ENCODE measurements around the gene GDE1.
"Not testable (repeated sequence)": the region's sequence is repeated elsewhere in the genome, so short reads cannot be mapped to it uniquely, and the experiment has no call there.

The GDE1 gene

GRCh38 chr16:19521471-19522396, at the start of gene GDE1:
Gene GDE1 (minus strand): TSS chr16:19522098. CDS start chr16:19521964, 134 bp downstream.
- peak; percentile 72 to 86 (median 82) for DNase-seq (ENCODE audit: low read depth in 2 of 3, low spot score in 2 of 3)

GRCh38 chr16:19567560-19567959, 45.7 kb upstream of the GDE1 start:
- no peak for DNase-seq (ENCODE audit: low read depth in 2 of 3, low spot score in 2 of 3)

GRCh38 chr16:19566362-19566761, 44.5 kb upstream of the GDE1 start:
- no peak for DNase-seq (ENCODE audit: low read depth in 2 of 3, low spot score in 2 of 3)

GRCh38 chr16:19563377-19563776, 41.5 kb upstream of the GDE1 start:
- DNase-seq (ENCODE audit: low read depth in 2 of 3, low spot score in 2 of 3): no peak

DNA sequence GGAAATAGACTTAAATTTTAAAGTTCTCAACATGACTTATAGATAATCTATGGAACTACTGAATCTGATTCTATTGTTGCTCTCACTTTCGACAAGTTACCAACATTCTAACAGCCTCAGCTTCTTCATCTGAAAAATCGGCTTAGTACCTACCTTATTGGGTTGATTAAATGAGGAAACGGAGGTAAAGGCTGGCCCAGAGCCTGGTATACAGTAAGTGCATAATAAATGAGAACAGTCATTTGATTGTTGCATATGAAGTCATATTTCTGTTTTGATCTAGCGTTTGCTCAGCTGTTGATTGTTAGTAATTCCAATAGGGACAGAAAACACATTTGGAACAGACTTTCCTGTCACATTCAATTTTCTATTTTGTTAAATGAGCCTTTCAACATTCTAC, 38.2 kb upstream of the GDE1 start:
- DNase-seq (ENCODE audit: low read depth in 2 of 3, low spot score in 2 of 3): no peak

- no peak for DNase-seq (ENCODE audit: low read depth in 2 of 3, low spot score in 2 of 3)
Measured at GRCh38 chr16:19559242-19559910, 37.5 kb upstream of the GDE1 start.

DNA sequence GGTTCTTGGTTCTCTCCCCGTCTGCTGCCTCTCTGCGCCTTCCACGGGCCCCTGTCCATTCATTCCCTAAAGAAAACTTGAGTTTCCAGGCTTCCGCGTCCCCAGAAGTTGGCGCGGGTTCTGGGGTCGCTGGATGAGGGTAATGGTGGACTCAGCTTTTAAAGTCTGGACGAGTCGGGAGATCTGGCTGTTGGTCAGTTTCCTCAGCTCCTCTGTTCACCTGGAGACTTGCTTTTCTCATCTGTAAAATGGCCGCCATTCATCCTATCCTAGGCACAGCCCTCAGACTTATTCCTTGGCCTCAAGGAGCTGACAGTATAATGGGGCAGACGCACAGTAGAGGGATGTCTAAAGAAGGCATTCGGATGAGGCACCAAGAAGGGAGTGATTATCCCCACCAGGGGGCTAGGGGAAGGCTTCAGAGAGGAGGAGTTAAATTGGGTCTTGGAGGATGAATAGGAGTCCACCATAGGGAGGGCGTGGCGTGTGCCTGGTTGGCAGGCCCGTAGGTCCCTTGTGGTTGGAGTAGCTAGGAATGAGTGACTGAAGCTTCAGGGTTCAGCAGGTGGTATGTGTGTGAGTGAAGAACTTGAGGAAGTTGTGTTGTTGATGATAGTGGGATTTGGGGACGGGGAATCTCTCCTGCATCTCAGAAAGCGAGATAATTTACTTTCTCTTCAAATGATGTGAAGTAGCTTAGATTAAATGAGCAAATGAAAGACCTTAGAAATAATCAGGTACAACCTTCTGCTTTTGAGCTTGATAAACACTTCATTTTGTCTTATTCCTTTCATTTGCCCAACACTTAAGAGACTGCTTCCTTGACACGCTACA, 34.3 kb upstream of the GDE1 start:
- no peak for DNase-seq (ENCODE audit: low read depth in 2 of 3, low spot score in 2 of 3)

- DNase-seq (ENCODE audit: low read depth in 2 of 3, low spot score in 2 of 3): peak; percentile 81 to 93 (median 83)
Measured at GRCh38 chr16:19555186-19555937, 33.5 kb upstream of the GDE1 start, which contains the start of gene VPS35L. Gene VPS35L (plus strand): TSS chr16:19555703. CDS start chr16:19555730, 27 bp downstream.

DNA sequence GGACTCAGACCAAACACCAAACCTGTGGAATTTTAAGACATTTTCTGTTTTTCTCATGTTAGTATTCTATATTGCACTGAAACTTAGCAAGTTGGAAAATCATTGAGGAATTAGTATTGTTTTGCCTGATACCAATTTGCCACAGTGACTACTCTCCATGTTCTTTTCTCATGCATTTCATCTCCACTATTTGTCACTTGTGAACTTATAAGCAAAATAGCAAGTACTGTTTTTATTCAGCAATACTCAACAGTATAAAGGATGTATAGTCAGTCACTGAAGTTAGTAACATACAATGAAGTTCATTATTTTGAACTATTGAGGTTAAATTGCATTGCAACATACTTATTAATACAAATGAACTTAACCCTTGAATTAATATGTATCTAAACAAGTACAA, 27.8 kb upstream of the GDE1 start:
- no peak for DNase-seq (ENCODE audit: low read depth in 2 of 3, low spot score in 2 of 3)

DNA sequence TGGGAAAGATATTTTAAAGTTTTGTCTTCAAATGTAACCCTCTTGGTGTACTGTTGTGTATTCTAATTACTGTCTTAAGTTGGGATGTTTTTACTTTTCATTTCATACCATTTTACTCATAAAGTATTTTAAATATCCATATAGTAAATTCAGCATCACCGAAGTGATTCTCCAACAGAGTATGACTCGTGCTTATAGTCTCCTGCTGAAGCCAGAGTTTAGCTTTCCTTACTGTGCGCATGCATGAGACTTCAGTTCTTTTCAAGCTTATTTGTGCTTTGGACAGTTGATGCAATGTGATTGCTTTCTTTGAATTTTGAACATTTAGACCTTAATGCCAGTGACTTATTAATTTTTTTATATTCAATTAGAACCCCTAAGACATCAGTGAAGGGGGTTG, 26.2 kb upstream of the GDE1 start:
- no peak for DNase-seq (ENCODE audit: low read depth in 2 of 3, low spot score in 2 of 3)

- DNase-seq (ENCODE audit: low read depth in 2 of 3, low spot score in 2 of 3): not testable (repeated sequence)
Measured at GRCh38 chr16:19543278-19543996, 21.5 kb upstream of the GDE1 start.

DNA sequence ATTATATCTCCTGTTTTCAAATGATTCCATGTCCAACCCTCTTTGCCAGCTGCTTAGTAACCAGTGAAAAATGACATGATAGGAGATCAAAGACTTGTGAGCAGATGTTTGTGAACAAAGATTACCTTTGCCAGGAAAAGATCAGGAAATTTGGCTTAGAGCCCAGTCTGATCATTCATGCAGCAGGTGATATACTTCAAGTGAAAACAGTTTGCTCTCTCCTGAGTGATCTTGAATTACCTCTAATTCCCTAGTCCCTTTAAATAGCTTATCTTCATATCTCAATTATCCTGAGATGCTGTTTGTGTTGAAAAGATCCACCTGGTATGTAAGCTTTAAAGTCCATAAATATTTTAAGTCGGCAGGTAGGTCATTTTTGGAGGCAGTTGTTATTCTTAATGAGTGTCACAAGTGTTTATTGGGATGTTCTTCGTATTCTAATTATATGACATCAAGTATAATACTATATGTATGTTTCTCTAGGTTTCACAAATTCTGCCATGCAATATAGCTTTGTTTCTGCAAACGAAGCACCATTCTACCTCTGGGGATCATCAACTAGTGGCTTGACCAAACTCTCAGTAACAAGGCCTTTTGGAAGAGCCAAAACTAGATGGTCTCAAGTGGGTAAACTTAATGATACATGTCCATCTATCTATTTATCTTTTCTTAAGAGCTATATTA, 20.4 kb upstream of the GDE1 start:
- DNase-seq (ENCODE audit: low read depth in 2 of 3, low spot score in 2 of 3): no peak

DNA sequence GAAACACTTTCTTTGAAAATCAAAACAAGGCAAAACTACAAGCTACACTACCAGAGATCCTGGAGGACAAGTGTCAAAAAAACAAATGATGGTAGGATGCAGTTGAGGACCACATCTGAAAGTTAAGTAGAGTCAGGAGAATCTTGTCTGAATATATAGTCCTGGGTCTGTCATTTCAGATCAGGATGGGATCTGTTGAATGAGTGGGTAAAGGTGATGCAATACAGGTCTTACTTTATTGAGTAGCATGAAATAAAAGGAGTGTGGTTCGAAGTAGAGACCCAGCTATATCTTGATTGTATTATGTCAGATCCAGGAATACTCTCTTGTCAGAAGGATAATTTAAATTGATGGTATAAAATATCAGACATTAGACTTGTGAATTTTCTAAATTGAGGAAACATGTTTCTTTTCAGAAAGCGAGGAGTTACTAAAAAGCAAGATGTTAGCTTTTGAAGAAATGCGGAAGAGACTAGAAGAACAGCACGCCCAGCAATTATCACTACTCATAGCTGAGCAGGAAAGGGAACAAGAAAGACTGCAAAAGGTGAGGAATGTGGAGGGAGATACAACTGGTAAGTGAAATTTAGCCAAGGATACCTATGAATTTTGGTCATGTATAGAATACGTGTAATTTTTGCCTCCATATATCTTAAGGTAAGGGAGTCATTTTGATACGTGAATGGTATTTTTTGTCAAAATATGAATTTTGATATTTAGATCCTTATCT, 18.5 kb upstream of the GDE1 start:
- DNase-seq (ENCODE audit: low read depth in 2 of 3, low spot score in 2 of 3): no peak

DNA sequence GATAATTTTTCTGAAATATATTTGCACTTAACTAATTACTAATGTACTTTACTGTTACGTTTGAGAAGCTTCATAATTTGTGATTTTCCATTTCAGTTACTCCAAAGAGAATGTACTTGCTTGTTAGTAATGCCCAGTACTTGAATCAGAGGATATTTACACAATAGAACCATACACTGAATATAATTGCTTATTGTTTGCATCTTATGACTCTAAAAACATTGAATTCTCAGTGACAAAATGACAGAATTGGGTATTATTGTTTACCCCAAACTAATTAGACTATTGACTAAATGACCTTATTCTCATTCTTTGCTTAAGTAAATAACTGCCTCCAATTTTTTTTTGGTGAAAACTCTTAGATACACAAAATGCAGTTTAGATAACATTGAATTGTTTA, 10.7 kb upstream of the GDE1 start:
- DNase-seq (ENCODE audit: low read depth in 2 of 3, low spot score in 2 of 3): no peak

- no peak for DNase-seq (ENCODE audit: low read depth in 2 of 3, low spot score in 2 of 3)
Measured at GRCh38 chr16:19528666-19529065, 6.8 kb upstream of the GDE1 start.

DNA sequence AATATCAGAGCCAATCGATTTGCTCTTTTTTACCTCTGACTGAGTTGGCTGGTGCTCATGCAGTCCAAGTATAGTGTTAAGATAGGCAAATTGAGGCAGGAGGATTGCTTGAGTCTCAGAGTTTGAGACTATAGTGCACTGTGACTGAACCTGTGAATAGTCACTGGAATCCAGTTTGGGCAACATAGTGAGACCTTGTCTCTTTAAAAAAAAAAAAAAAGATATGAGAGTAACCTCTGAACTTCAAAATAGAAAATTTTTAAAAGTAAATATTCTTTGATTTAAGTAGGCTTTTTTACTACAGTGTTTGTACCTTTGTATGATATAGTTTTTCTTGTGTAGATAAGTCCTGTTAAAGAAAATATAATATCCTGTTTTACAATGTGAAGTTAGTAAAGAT, 5.3 kb upstream of the GDE1 start:
- DNase-seq (ENCODE audit: low read depth in 2 of 3, low spot score in 2 of 3): no peak

DNA sequence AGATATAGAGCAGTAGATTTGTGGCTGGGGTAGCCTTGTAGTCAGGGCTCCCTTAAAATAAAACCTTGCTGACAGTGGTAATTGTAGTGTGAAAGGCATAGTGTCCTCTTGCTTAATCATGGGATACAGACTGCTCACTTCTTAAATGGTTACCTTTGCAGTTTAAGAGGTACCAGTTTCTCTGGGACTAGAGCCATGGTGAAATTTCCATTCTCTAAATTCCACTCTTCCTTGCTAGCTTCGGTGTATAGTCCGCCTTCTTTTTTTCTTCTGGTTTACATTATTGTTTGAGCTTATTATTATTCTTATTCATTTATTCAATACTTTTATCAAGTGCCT, 3.5 kb upstream of the GDE1 start:
- DNase-seq (ENCODE audit: low read depth in 2 of 3, low spot score in 2 of 3): no peak

DNA sequence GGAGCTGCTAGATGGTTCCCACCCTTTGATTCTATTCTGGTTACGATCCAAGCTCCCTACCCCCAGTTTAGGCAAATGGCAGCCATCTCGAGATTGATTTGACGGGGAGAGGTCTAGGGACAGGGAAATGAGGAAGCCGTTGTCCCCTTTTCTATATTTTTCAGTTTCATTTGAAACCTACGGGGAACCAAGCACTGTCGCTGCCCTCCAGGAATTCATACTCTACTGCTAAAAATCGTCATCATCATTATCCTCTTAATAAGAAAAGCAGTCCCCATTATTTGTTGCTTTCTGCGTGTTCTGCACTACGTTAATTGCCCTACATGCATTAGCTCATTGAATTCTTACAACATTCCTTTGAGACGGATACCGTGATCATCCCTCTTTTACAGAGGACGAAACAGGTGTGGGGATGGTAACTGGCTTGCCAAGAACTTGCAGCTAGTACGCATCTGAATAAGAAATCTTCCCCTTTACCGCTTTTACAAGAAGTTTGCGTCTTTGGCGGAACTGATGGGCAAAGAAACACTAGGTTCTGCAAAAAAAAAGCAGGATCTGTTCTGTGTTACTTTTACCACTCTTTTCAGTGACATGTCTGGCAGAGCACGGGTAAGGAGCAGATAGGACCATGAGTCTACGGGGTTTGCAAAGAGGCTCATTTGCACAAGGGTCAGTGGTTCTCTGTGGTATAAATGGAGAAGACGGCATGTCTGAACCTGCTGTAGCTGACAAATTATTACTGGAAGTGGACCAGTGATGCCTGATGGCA, 2.9 kb upstream of the GDE1 start:
- DNase-seq (ENCODE audit: low read depth in 2 of 3, low spot score in 2 of 3): no peak

Data from activated CD8-positive, alpha-beta memory T cell treated with anti-CD3 and anti-CD28 coated beads for 48 hours (primary cell).